Measurements from ENCODE around the gene MAGEB6B.
"Not testable (repeated sequence)": the region's sequence is repeated elsewhere in the genome, so short reads cannot be mapped to it uniquely, and the experiment has no call there.

The MAGEB6B gene

DNA sequence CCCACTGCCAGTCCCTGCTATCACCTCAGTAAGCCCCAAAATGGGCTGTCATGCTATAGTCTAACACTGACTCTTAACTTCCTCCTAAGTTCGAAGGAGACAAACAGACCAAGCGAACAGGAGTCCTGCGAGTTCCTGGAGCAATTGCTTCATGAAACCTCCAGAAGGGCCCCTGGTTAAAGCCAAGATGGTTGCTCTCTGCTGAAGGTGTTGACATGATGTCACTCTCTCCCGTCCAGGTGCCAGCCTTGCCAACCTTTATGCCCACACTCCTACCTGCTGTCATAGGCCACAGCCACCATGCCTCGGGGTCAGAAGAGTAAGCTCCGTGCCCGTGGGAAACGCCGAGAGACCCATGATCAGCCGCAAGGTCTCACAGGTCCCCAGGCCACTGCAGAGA lies at the start of gene MAGEB6B:
MAGEB6B (plus strand) TSS at position 301 of the 400 bp plus-strand sequence; CDS start at position 301, 0 bp downstream.
- DNase-seq, result no peak

GRCh38 chrX:26138274-26138673 lies 22.1 kb upstream of the MAGEB6B start, which contains the start of gene MAGEB18:
MAGEB18 (plus strand) TSS chrX:26138343; CDS start chrX:26138986, 643 bp downstream.
- DNase-seq, result no peak

GRCh38 chrX:26146024-26146423 lies 14.4 kb upstream of the MAGEB6B start:
- no peak for DNase-seq

GRCh38 chrX:26192204-26192603 lies 31.8 kb downstream of the MAGEB6B start, which contains the start of gene MAGEB6:
MAGEB6 (plus strand) TSS chrX:26192440; CDS start chrX:26193847, 1,407 bp downstream.
- DNase-seq, result no peak

- no peak for DNase-seq
These were observed 43.2 kb downstream of the MAGEB6B start for GRCh38 chrX:26203561-26203960.

GRCh38 chrX:26204717-26205116 lies 44.3 kb downstream of the MAGEB6B start:
- not testable (repeated sequence) for DNase-seq

- no peak for DNase-seq
These were observed 47.6 kb downstream of the MAGEB6B start for GRCh38 chrX:26208012-26208411.
